Panc1 (cell line): ENCODE measurements around the gene ZNF366.

Source experiments
- POLR2AphosphoS5 ChIP-seq: IDR thresholded peaks from 2 replicates; pipeline ENCODE4 v1.6.1; 2012; ENCODE audit warnings: mild to moderate bottlenecking, low read depth, low read length, moderate library complexity
- SIN3A ChIP-seq: IDR thresholded peaks from 2 replicates; pipeline ENCODE4 v1.6.1; 2012; ENCODE audit warnings: low read depth, mild to moderate bottlenecking, low read length, moderate library complexity, borderline replicate concordance; ENCODE audit not compliant: insufficient read depth
- TCF7L2 ChIP-seq: IDR thresholded peaks from 2 replicates; pipeline ENCODE4 v1.6.1; 2011; ENCODE audit warnings: mild to moderate bottlenecking, low read depth, low read length, inconsistent platforms
- TF ChIP-seq, protein P1 (sequence below): fragments of 450-650 bp; IDR thresholded peaks from 2 replicates; pipeline ENCODE4 v1.5.1; 2017; ENCODE audit warnings: mild to moderate bottlenecking
- TF ChIP-seq, protein P2 (sequence below), 2 experiments: IDR thresholded peaks; 2 replicates each; pipeline ENCODE4 v1.6.1; 2011 to 2012; ENCODE audit warnings: low read depth in 2 of 2, control low read depth in 1 of 2, low read length in 1 of 2, mild to moderate bottlenecking in 1 of 2, moderate library complexity in 1 of 2; ENCODE audit not compliant: insufficient read depth in 1 of 2

DNA sequence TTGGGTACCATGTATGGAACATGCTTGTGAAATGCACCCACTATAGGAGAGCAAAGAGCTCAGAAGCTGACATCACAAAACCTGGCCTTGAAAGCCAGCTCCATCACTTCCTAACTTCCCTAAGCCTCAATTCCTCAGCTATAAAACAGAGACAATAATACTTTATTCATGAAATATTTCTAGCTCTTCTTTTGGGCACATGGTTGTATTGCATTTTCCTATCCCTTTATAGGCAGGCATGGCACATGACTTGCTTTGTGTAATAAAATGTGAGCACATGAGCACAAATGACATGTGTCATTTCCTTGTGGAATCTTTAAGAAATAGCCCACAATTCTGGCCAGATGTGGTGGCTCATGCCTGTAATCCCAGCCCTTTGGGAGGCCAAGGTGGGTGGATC is 18.5 kb downstream of the ZNF366 start:
- TF ChIP-seq, protein P1, sequence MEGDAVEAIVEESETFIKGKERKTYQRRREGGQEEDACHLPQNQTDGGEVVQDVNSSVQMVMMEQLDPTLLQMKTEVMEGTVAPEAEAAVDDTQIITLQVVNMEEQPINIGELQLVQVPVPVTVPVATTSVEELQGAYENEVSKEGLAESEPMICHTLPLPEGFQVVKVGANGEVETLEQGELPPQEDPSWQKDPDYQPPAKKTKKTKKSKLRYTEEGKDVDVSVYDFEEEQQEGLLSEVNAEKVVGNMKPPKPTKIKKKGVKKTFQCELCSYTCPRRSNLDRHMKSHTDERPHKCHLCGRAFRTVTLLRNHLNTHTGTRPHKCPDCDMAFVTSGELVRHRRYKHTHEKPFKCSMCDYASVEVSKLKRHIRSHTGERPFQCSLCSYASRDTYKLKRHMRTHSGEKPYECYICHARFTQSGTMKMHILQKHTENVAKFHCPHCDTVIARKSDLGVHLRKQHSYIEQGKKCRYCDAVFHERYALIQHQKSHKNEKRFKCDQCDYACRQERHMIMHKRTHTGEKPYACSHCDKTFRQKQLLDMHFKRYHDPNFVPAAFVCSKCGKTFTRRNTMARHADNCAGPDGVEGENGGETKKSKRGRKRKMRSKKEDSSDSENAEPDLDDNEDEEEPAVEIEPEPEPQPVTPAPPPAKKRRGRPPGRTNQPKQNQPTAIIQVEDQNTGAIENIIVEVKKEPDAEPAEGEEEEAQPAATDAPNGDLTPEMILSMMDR = no peak
- TF ChIP-seq POLR2AphosphoS5 = no peak
- no peak for TF ChIP-seq SIN3A
- TF ChIP-seq, protein P2, sequence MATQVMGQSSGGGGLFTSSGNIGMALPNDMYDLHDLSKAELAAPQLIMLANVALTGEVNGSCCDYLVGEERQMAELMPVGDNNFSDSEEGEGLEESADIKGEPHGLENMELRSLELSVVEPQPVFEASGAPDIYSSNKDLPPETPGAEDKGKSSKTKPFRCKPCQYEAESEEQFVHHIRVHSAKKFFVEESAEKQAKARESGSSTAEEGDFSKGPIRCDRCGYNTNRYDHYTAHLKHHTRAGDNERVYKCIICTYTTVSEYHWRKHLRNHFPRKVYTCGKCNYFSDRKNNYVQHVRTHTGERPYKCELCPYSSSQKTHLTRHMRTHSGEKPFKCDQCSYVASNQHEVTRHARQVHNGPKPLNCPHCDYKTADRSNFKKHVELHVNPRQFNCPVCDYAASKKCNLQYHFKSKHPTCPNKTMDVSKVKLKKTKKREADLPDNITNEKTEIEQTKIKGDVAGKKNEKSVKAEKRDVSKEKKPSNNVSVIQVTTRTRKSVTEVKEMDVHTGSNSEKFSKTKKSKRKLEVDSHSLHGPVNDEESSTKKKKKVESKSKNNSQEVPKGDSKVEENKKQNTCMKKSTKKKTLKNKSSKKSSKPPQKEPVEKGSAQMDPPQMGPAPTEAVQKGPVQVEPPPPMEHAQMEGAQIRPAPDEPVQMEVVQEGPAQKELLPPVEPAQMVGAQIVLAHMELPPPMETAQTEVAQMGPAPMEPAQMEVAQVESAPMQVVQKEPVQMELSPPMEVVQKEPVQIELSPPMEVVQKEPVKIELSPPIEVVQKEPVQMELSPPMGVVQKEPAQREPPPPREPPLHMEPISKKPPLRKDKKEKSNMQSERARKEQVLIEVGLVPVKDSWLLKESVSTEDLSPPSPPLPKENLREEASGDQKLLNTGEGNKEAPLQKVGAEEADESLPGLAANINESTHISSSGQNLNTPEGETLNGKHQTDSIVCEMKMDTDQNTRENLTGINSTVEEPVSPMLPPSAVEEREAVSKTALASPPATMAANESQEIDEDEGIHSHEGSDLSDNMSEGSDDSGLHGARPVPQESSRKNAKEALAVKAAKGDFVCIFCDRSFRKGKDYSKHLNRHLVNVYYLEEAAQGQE (IDR thresholded peaks at IDR 0.05; ENCODE audit: insufficient read depth in 1 of 2, low read depth in 2 of 2, low read length in 1 of 2) = no peak
- no peak for TF ChIP-seq TCF7L2
